WTC11 (cell line): ENCODE measurements around the gene GPC6. TPM values are rescaled to one million over a fixed set of nuclear protein-coding genes. Genes with fewer than 3 reads are reported as not detected.

Experiments used
- ATAC-seq: fragments of 200-7000 bp; cut with Tn5 transposase; 2 replicates; pipeline ENCODE4 v1.10.0; 2021; ENCODE audit warnings: mild to moderate bottlenecking, moderate library complexity
- CTCF ChIA-PET: fragments of 300-600 bp; sonication (Branson Sonifier 250); formaldehyde crosslinking; loops from one replicate; lab custom pipeline; 2021; ENCODE audit warnings: antibody characterized with exemption; lab: Charles Lee
- POLR2A ChIA-PET: fragments of 350-600 bp; sonication (Branson Sonifier 250); formaldehyde crosslinking; loops from one replicate; lab custom pipeline; 2021; ENCODE audit warnings: antibody characterized with exemption; lab: Charles Lee
- DNase-seq: peaks from one replicate; pipeline ENCODE4 v3.0.0; 2021; ENCODE audit warnings: low spot score
- H3K27ac Mint-ChIP-seq: 2 replicates; pipeline ENCODE4 v1.8.0; 2021; ENCODE audit warnings: mixed read lengths
- H3K27me3 Mint-ChIP-seq: 2 replicates; pipeline ENCODE4 v1.8.0; 2021; ENCODE audit warnings: low read depth, mild to moderate bottlenecking, moderate library complexity, mixed read lengths
- H3K36me3 Mint-ChIP-seq: 2 replicates; pipeline ENCODE4 v1.8.0; 2021; ENCODE audit warnings: mixed read lengths
- H3K4me1 Mint-ChIP-seq: 2 replicates; pipeline ENCODE4 v1.8.0; 2022; ENCODE audit warnings: mixed read lengths
- H3K4me3 Mint-ChIP-seq: 2 replicates; pipeline ENCODE4 v1.8.0; 2021; ENCODE audit warnings: mild to moderate bottlenecking, moderate library complexity, mixed read lengths
- H3K9me3 Mint-ChIP-seq: 2 replicates; pipeline ENCODE4 v1.8.0; 2021; ENCODE audit warnings: mixed read lengths
- AFF4 ChIP-seq: sonication (generic); formaldehyde crosslinking; IDR thresholded peaks from 2 replicates; pipeline ENCODE4 v1.8.1; 2023; ENCODE audit warnings: mild to moderate bottlenecking, missing genetic modification reagents, borderline replicate concordance
- ATF1 ChIP-seq: sonication (generic); formaldehyde crosslinking; IDR thresholded peaks from 2 replicates; pipeline ENCODE4 v1.8.1; 2023; ENCODE audit warnings: mild to moderate bottlenecking, moderate library complexity, missing genetic modification reagents
- ELF4 ChIP-seq: sonication (generic); formaldehyde crosslinking; IDR thresholded peaks from 2 replicates; pipeline ENCODE4 v1.8.1; 2022; ENCODE audit warnings: low read depth, mild to moderate bottlenecking, moderate library complexity, missing genetic modification reagents
- EMX1 ChIP-seq: fragments of 250-450 bp; sonication (Bioruptor Pico); IDR thresholded peaks from 2 replicates; pipeline ENCODE4 v1.8.0; 2021; ENCODE audit warnings: mild to moderate bottlenecking
- ERG ChIP-seq: fragments of 250-450 bp; sonication (Bioruptor Pico); IDR thresholded peaks from 2 replicates; pipeline ENCODE4 v1.8.0; 2021; ENCODE audit warnings: mild to moderate bottlenecking
- GTF2I ChIP-seq: fragments of 250-450 bp; sonication (Bioruptor Pico); conservative IDR thresholded peaks from 2 replicates; pipeline ENCODE4 v1.4.0; 2021; ENCODE audit warnings: mild to moderate bottlenecking
- MAX ChIP-seq: sonication (generic); formaldehyde crosslinking; IDR thresholded peaks from 2 replicates; pipeline ENCODE4 v1.8.0; 2022; ENCODE audit warnings: mild to moderate bottlenecking, missing genetic modification reagents
- MLX ChIP-seq: sonication (generic); formaldehyde crosslinking; IDR thresholded peaks from 2 replicates; pipeline ENCODE4 v1.8.1; 2023; ENCODE audit warnings: mild to moderate bottlenecking, missing genetic modification reagents, moderate library complexity
- PREB ChIP-seq: sonication (generic); formaldehyde crosslinking; IDR thresholded peaks from 2 replicates; pipeline ENCODE4 v1.8.1; 2022; ENCODE audit warnings: mild to moderate bottlenecking, missing genetic modification reagents, moderate library complexity, borderline replicate concordance
- SMAD3 ChIP-seq: sonication (generic); formaldehyde crosslinking; IDR thresholded peaks from 2 replicates; pipeline ENCODE4 v1.8.0; 2022; ENCODE audit warnings: missing genetic modification reagents, mild to moderate bottlenecking, borderline replicate concordance
- SOX15 ChIP-seq: fragments of 250-450 bp; sonication (Bioruptor Pico); IDR thresholded peaks from 2 replicates; pipeline ENCODE4 v1.9.0; 2021; ENCODE audit warnings: mild to moderate bottlenecking
- TEAD1 ChIP-seq: sonication (generic); formaldehyde crosslinking; IDR thresholded peaks from 2 replicates; pipeline ENCODE4 v1.8.0; 2022; ENCODE audit warnings: mild to moderate bottlenecking, missing genetic modification reagents
- TP53 ChIP-seq: sonication (generic); formaldehyde crosslinking; IDR thresholded peaks from 2 replicates; pipeline ENCODE4 v1.8.1; 2023; ENCODE audit warnings: mild to moderate bottlenecking, missing genetic modification reagents
- USF1 ChIP-seq: sonication (generic); formaldehyde crosslinking; IDR thresholded peaks from 2 replicates; pipeline ENCODE4 v1.8.0; 2022; ENCODE audit warnings: mild to moderate bottlenecking, missing genetic modification reagents
- ZNF317 ChIP-seq: sonication (generic); formaldehyde crosslinking; IDR thresholded peaks from 2 replicates; pipeline ENCODE4 v1.8.1; 2023; ENCODE audit warnings: low read depth, mild to moderate bottlenecking, moderate library complexity, missing genetic modification reagents, borderline replicate concordance
- ZNF396 ChIP-seq: fragments of 250-450 bp; sonication (Bioruptor Pico); IDR thresholded peaks from 2 replicates; pipeline ENCODE4 v1.8.0; 2021; ENCODE audit warnings: mild to moderate bottlenecking, moderate library complexity, borderline replicate concordance
- ZNF532 ChIP-seq: fragments of 250-450 bp; sonication (Bioruptor Pico); IDR thresholded peaks from 2 replicates; pipeline ENCODE4 v1.9.0; 2021; ENCODE audit warnings: mild to moderate bottlenecking, borderline replicate concordance
- ZNF671 ChIP-seq: fragments of 250-450 bp; sonication (Bioruptor Pico); IDR thresholded peaks from 2 replicates; pipeline ENCODE4 v1.8.0; 2021; ENCODE audit warnings: mild to moderate bottlenecking
- total RNA-seq: library from RNA; stranded (reverse); gene quantifications from 3 replicates; pipeline ENCODE4 v1.2.3, GENCODE V29; 2021

The GPC6 gene
- total RNA-seq, 1 experiment from 2014 or later = 19.5 TPM

GRCh38 chr13:93338030-93338429, 111.4 kb downstream of the GPC6 start (continued):
- TF ChIP-seq ELF4 (CRISPR knock-in tag) (no peak), ZNF317 (CRISPR knock-in tag) (no peak)
- TF ChIP-seq, all 79 proteins: peak for 0

- CTCF ChIA-PET = no interaction called here
- no peak overlapping the region for H3K27ac Mint-ChIP-seq
- H3K4me1 Mint-ChIP-seq = peaks cover 31% of the 10 kb centered on the region
- H3K9me3 Mint-ChIP-seq = peaks cover 30% of the 10 kb centered on the region
- no peaks in the 10 kb centered on the region for H3K27me3 Mint-ChIP-seq
- DNase-seq (no peak), ATAC-seq (no peak)
- H3K36me3 Mint-ChIP-seq = peaks cover 9% of the 10 kb centered on the region
- POLR2A ChIA-PET = no interaction called here
- TF ChIP-seq PREB (CRISPR knock-in tag) (no peak), ZNF532 (CRISPR knock-in tag) (no peak), MLX (no peak), SOX15 (CRISPR knock-in tag) (no peak), ATF1 (CRISPR knock-in tag) (no peak), AFF4 (CRISPR knock-in tag) (no peak), USF1 (CRISPR knock-in tag) (no peak), MAX (CRISPR knock-in tag) (no peak), SMAD3 (CRISPR knock-in tag) (no peak), TP53 (CRISPR knock-in tag) (no peak)
- no peak overlapping the region for H3K4me3 Mint-ChIP-seq
Measured at GRCh38 chr13:93338906-93339305, 112.3 kb downstream of the GPC6 start.

- no peak for ATAC-seq
- CTCF ChIA-PET = no interaction called here
- TF ChIP-seq ERG (CRISPR knock-in tag) = no peak
- no peak for TF ChIP-seq EMX1 (CRISPR knock-in tag)
- TF ChIP-seq ATF1 (CRISPR knock-in tag) = no peak
- no peak for TF ChIP-seq GTF2I (CRISPR knock-in tag)
- no peak for TF ChIP-seq TEAD1 (CRISPR knock-in tag)
- no peak for TF ChIP-seq ZNF396 (CRISPR knock-in tag)
- no peak for TF ChIP-seq ZNF671 (CRISPR knock-in tag)
Measured at GRCh38 chr13:93339550-93339949, 112.9 kb downstream of the GPC6 start.

More at GRCh38 chr13:93339550-93339949, 112.9 kb downstream of the GPC6 start:
- peaks cover 30% of the 10 kb centered on the region for H3K9me3 Mint-ChIP-seq
- DNase-seq = no peak
- H3K27ac Mint-ChIP-seq = no peak overlapping the region
- POLR2A ChIA-PET = no interaction called here
- peaks cover 33% of the 10 kb centered on the region for H3K4me1 Mint-ChIP-seq
- H3K36me3 Mint-ChIP-seq = peaks cover 9% of the 10 kb centered on the region
- no peaks in the 10 kb centered on the region for H3K27me3 Mint-ChIP-seq
- no peak overlapping the region for H3K4me3 Mint-ChIP-seq
